HG03064 (cell line): ENCODE measurements around the gene TMEM271.

Experiments used
- ATAC-seq: cut with Tn5 transposase; IDR thresholded peaks from one replicate; pipeline ENCODE4 v1.9.1; 2021; ENCODE audit warnings: low read depth; ENCODE audit not compliant: unreplicated experiment

Gene TMEM271

GRCh38 chr4:535181-535923 is 40.7 kb downstream of the TMEM271 start:
- ATAC-seq: no peak

GRCh38 chr4:534576-535151 is 41.4 kb downstream of the TMEM271 start:
- ATAC-seq: no peak

- ATAC-seq: no peak
Measured at GRCh38 chr4:534101-534575, 42.0 kb downstream of the TMEM271 start.

GRCh38 chr4:533318-534100 is 42.6 kb downstream of the TMEM271 start:
- no peak for ATAC-seq

- ATAC-seq: no peak
Measured at GRCh38 chr4:532588-533317, 43.3 kb downstream of the TMEM271 start.

- no peak for ATAC-seq
Measured at GRCh38 chr4:531721-532565, 44.2 kb downstream of the TMEM271 start.

GRCh38 chr4:531076-531475 is 45.0 kb downstream of the TMEM271 start:
- ATAC-seq: no peak

GRCh38 chr4:530017-530781 is 45.9 kb downstream of the TMEM271 start:
- ATAC-seq: no peak

GRCh38 chr4:529563-529962 is 46.5 kb downstream of the TMEM271 start:
- no peak for ATAC-seq

GRCh38 chr4:528835-529234 is 47.3 kb downstream of the TMEM271 start:
- ATAC-seq: no peak

GRCh38 chr4:528296-528695 is 47.8 kb downstream of the TMEM271 start:
- no peak for ATAC-seq

GRCh38 chr4:526971-527460 is 49.1 kb downstream of the TMEM271 start:
- no peak for ATAC-seq

GRCh38 chr4:526189-526909 is 49.7 kb downstream of the TMEM271 start:
- ATAC-seq: no peak

- no peak for ATAC-seq
Measured at GRCh38 chr4:525660-526059, 50.4 kb downstream of the TMEM271 start.

GRCh38 chr4:524196-524595 is 51.9 kb downstream of the TMEM271 start:
- no peak for ATAC-seq
